ENCODE measurements around the gene LHFPL6.

DNA sequence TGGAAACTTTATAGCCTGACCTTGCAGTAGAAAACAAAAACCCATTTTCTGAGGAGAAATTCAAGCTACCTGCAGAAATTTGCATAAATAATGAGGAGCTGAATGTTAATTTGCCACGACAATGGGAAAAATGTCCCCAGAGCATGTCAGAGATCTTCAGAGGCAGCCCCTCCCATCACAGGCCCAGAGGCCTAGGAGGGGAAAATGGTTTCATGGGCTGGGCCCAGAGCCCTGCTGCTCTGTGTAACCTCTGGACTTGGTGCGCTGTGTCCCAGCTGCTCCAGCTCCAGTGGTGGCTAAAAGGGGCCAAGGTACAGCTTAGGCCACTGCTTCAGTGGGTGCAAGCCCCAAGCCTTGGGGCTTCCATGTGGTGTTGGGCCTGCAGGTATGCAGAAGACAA, 306.8 kb downstream of the LHFPL6 start:
- TF ChIP-seq POLR2AphosphoS5 (IDR thresholded peaks at IDR 0.05; ENCODE audit: low read depth, low read length), result no peak
- no peak for TF ChIP-seq REST (IDR thresholded peaks at IDR 0.05; ENCODE audit: insufficient read depth in 1 of 2, low read depth in 2 of 2, low read length in 2 of 2)
- no peak for TF ChIP-seq SIN3A (IDR thresholded peaks at IDR 0.05; ENCODE audit: borderline replicate concordance, insufficient read depth, low read length)
- TF ChIP-seq TAF1 (IDR thresholded peaks at IDR 0.05; ENCODE audit: borderline replicate concordance, insufficient read depth, low read length), result no peak
- no peak for TF ChIP-seq FOXP2 (optimal IDR thresholded peaks at IDR 0.05; ENCODE audit: borderline replicate concordance, extremely low read depth, extremely low read length, insufficient read depth)
